ENCODE results near the gene ABCC12.

- TF ChIP-seq, protein P1, sequence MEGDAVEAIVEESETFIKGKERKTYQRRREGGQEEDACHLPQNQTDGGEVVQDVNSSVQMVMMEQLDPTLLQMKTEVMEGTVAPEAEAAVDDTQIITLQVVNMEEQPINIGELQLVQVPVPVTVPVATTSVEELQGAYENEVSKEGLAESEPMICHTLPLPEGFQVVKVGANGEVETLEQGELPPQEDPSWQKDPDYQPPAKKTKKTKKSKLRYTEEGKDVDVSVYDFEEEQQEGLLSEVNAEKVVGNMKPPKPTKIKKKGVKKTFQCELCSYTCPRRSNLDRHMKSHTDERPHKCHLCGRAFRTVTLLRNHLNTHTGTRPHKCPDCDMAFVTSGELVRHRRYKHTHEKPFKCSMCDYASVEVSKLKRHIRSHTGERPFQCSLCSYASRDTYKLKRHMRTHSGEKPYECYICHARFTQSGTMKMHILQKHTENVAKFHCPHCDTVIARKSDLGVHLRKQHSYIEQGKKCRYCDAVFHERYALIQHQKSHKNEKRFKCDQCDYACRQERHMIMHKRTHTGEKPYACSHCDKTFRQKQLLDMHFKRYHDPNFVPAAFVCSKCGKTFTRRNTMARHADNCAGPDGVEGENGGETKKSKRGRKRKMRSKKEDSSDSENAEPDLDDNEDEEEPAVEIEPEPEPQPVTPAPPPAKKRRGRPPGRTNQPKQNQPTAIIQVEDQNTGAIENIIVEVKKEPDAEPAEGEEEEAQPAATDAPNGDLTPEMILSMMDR (IDR thresholded peaks at IDR 0.05) = no peak
- TF ChIP-seq EZH2 (IDR thresholded peaks at IDR 0.05) = no peak
- no peak for TF ChIP-seq EZH2phosphoT487 (IDR thresholded peaks at IDR 0.05)
Measured at GRCh38 chr16:48158296-48158695, 2.5 kb upstream of the ABCC12 start.
